ENCODE data around the gene PRODH.

DNA sequence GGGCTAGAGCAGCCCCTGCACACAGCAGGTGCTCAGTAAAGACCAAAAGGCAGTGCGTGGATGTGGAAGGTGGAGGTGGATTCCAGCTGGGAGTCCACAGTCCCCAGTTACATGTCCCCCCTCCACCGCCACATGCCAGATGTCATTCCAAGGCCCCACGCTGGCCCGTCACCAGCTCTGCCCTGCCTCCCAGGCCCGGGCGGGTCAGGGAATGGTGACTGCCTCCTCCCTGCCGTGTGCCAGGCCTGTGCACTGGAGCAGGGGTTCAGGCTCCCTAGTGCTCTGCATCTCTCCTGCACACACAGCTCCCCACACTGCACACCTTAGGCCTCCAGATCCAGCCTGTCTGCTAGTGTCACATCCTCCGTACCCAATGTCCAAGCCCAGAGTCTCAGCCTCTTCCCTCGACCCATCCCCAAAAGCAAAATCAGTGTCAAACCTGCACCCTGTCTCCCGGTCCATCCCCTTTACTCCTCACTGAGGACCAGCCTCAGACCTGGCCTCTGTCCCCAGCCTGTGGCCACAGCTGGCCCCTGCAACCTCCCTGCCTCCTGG, 40.2 kb upstream of the PRODH start:
- TF ChIP-seq EP300 (IDR thresholded peaks at IDR 0.05) = no peak
- TF ChIP-seq, protein P1, sequence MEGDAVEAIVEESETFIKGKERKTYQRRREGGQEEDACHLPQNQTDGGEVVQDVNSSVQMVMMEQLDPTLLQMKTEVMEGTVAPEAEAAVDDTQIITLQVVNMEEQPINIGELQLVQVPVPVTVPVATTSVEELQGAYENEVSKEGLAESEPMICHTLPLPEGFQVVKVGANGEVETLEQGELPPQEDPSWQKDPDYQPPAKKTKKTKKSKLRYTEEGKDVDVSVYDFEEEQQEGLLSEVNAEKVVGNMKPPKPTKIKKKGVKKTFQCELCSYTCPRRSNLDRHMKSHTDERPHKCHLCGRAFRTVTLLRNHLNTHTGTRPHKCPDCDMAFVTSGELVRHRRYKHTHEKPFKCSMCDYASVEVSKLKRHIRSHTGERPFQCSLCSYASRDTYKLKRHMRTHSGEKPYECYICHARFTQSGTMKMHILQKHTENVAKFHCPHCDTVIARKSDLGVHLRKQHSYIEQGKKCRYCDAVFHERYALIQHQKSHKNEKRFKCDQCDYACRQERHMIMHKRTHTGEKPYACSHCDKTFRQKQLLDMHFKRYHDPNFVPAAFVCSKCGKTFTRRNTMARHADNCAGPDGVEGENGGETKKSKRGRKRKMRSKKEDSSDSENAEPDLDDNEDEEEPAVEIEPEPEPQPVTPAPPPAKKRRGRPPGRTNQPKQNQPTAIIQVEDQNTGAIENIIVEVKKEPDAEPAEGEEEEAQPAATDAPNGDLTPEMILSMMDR (IDR thresholded peaks at IDR 0.05) = no peak

Data from tibial nerve (tissue), 4 donors.